Cerebellar nuclear complex (tissue), 1 donor: ENCODE measurements around the gene LGALS4.
"Not testable (repeated sequence)": the region's sequence is repeated elsewhere in the genome, so short reads cannot be mapped to it uniquely, and the experiment has no call there.

Experiments used
- DNase-seq, 2 experiments: peaks; one replicate each; lab custom pipeline; 2025; lab: John Stamatoyannopoulos, UW

LGALS4 gene

GRCh38 chr19:38795549-38795948 lies 17.2 kb downstream of the LGALS4 start:
- no peak for DNase-seq

GRCh38 chr19:38793671-38794070 lies 19.1 kb downstream of the LGALS4 start:
- DNase-seq = no peak

GRCh38 chr19:38793177-38793576 lies 19.6 kb downstream of the LGALS4 start:
- DNase-seq = no peak

GRCh38 chr19:38792250-38793111 lies 20.3 kb downstream of the LGALS4 start:
- no peak for DNase-seq

- DNase-seq = not testable (repeated sequence)
These were observed 21.2 kb downstream of the LGALS4 start for GRCh38 chr19:38791451-38792064.

GRCh38 chr19:38790507-38791403 lies 22.0 kb downstream of the LGALS4 start:
- DNase-seq = not testable (repeated sequence)

- no peak for DNase-seq
These were observed 24.1 kb downstream of the LGALS4 start, which contains the start of gene LGALS7B for GRCh38 chr19:38788478-38789243. TSS of gene LGALS7B (plus strand) at chr19:38789200. CDS start at chr19:38789227, 27 bp downstream.

GRCh38 chr19:38786572-38787265 lies 26.0 kb downstream of the LGALS4 start:
- DNase-seq = no peak

- not testable (repeated sequence) for DNase-seq
These were observed 26.7 kb downstream of the LGALS4 start for GRCh38 chr19:38786061-38786460.

- DNase-seq = no peak
These were observed 27.5 kb downstream of the LGALS4 start for GRCh38 chr19:38785187-38785699.

- no peak for DNase-seq
These were observed 28.5 kb downstream of the LGALS4 start for GRCh38 chr19:38784224-38784623.

- DNase-seq = not testable (repeated sequence)
These were observed 30.5 kb downstream of the LGALS4 start for GRCh38 chr19:38782212-38782611.

- no peak for DNase-seq
These were observed 31.7 kb downstream of the LGALS4 start for GRCh38 chr19:38781058-38781457.

GRCh38 chr19:38780443-38780842 lies 32.3 kb downstream of the LGALS4 start:
- no peak for DNase-seq

GRCh38 chr19:38778733-38779132 lies 34.0 kb downstream of the LGALS4 start:
- no peak for DNase-seq

- DNase-seq = no peak
These were observed 38.4 kb downstream of the LGALS4 start for GRCh38 chr19:38774181-38774950.

- no peak for DNase-seq
These were observed 39.1 kb downstream of the LGALS4 start, which contains the start of gene LGALS7 for GRCh38 chr19:38773469-38774177. TSS of gene LGALS7 (minus strand) at chr19:38773517. CDS start at chr19:38773492, 25 bp downstream.

GRCh38 chr19:38771569-38771968 lies 41.2 kb downstream of the LGALS4 start:
- not testable (repeated sequence) for DNase-seq

GRCh38 chr19:38770949-38771275 lies 41.8 kb downstream of the LGALS4 start:
- not testable (repeated sequence) for DNase-seq
